Fibroblast of lung (primary cell): Measurements from ENCODE around the gene CCM2L. TPM values are rescaled to one million over a fixed set of nuclear protein-coding genes. Genes with fewer than 3 reads are reported as not detected.
A peak's percentile ranks its signal among the peaks of the same experiment; 100 is the strongest.

ENCODE experiments used
- DNase-seq, 2 donors: peaks; one replicate each; pipeline versions ENCODE4 v3.0.0 to v3.0.0-alpha.2; 2010; ENCODE audit warnings: low read depth in 2 of 2
- H2AFZ ChIP-seq: 2 replicates; pipeline ENCODE4 v1.5.1; 2012; ENCODE audit warnings: low read length, control low read depth, inconsistent platforms
- H3K27ac ChIP-seq: 2 replicates; pipeline ENCODE4 v1.5.1; 2011; ENCODE audit warnings: low read length, control low read depth; ENCODE audit not compliant: insufficient read depth
- H3K27me3 ChIP-seq: 2 replicates; pipeline ENCODE4 v1.5.1; 2011; ENCODE audit warnings: mild to moderate bottlenecking, low read length; ENCODE audit not compliant: control insufficient read depth, insufficient read depth
- H3K36me3 ChIP-seq: 2 replicates; pipeline ENCODE4 v1.5.1; 2011; ENCODE audit warnings: low read length; ENCODE audit not compliant: control insufficient read depth, insufficient read depth
- H3K4me1 ChIP-seq: 2 replicates; pipeline ENCODE4 v1.5.1; 2011; ENCODE audit warnings: low read length; ENCODE audit not compliant: control insufficient read depth, insufficient read depth; ENCODE audit errors: extremely low read depth
- H3K4me2 ChIP-seq: 2 replicates; pipeline ENCODE4 v1.5.1; 2011; ENCODE audit warnings: low read length, control low read depth; ENCODE audit not compliant: insufficient read depth; ENCODE audit errors: extremely low read depth
- H3K4me3 ChIP-seq, 4 experiments: fragments of 200-600 bp in 1 of 4; sonication (generic) in 1 of 4; replicated peaks in 1 of 4; 2 replicates each; pipeline ENCODE4 v1.5.1; 2011 to 2016; ENCODE audit warnings: low read length in 4 of 4, low read depth in 3 of 4, mild to moderate bottlenecking in 3 of 4, control low read depth in 2 of 4, inconsistent platforms in 1 of 4, mixed read lengths in 1 of 4; ENCODE audit not compliant: insufficient read depth in 1 of 4; ENCODE audit errors: control extremely low read depth in 1 of 4
- H3K79me2 ChIP-seq: 2 replicates; pipeline ENCODE4 v1.5.1; 2012; ENCODE audit warnings: mild to moderate bottlenecking, low read length, inconsistent platforms; ENCODE audit not compliant: control insufficient read depth, insufficient read depth
- H3K9ac ChIP-seq: 2 replicates; pipeline ENCODE4 v1.5.1; 2011; ENCODE audit warnings: mild to moderate bottlenecking, low read length, control low read depth; ENCODE audit not compliant: insufficient read depth
- H3K9me3 ChIP-seq: 2 replicates; pipeline ENCODE4 v1.5.1; 2012; ENCODE audit warnings: low read depth, low read length; ENCODE audit not compliant: control insufficient read depth, insufficient read depth
- H4K20me1 ChIP-seq: 2 replicates; pipeline ENCODE4 v1.5.1; 2011; ENCODE audit warnings: low read length; ENCODE audit not compliant: control insufficient read depth, insufficient read depth; ENCODE audit errors: extremely low read depth
- EZH2 ChIP-seq: IDR thresholded peaks from 2 replicates; pipeline ENCODE4 v1.5.1; 2012; ENCODE audit warnings: low read length, control low read depth, mild to moderate bottlenecking; ENCODE audit errors: missing control alignments
- polyA plus RNA-seq, 2 donors: library from polyadenylated mRNA; depleted of rRNA in 1 of 2; stranded (reverse) in 1 of 2; unstranded in 1 of 2; fragments of >200 nt; gene quantifications; 2 replicates each; pipeline ENCODE4 v1.2.1, GENCODE V29; 2011 to 2012; ENCODE audit warnings: missing spikeins in 1 of 2
- total RNA-seq: library from RNA; depleted of rRNA; stranded (reverse); fragments of >200 nt; gene quantifications from 2 replicates; pipeline ENCODE4 v1.2.1, GENCODE V29; 2014
- TF ChIP-seq, protein P1 (sequence below), 2 donors: IDR thresholded peaks in 1 of 2; conservative IDR thresholded peaks in 1 of 2; 1 replicate in 1 of 2; 2 replicates in 1 of 2; pipeline ENCODE4 v1.5.1; 2011 to 2012; ENCODE audit warnings: low read length in 2 of 2, control low read depth in 1 of 2, inconsistent platforms in 1 of 2, low read depth in 1 of 2, mild to moderate bottlenecking in 1 of 2

The CCM2L gene
- total and polyA plus RNA-seq, 2 donors (not counting 1 experiment from before 2014, with no cell fraction given): not detected

DNA sequence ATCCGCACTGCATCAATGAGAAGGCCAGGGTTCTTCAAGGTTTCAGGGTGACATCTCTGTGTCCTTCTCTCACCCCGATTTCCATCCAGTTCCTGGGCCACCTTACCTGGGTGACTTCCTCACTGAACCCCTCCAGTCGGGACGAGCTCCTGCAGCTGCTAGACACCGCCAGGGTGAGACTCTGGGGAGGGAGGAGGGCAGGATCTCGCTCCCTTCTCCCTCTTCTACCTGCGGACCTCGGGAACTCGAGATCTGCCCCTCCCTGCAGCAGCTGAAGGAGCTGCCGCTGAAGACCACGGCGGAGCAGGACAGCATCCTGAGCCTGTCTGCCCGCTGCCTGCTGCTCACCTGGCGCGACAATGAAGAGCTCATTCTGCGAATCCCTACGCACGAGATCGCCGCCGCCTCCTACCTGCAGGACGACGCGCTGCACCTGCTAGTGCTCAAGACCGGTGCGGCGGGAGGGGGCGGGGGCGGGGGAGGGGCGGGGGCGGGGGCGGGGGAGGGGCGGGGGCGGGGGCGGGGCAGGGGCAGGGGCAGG lies 7.5 kb downstream of the CCM2L start:
- no peaks in the 10 kb centered on the region for H3K9me3 ChIP-seq

DNA sequence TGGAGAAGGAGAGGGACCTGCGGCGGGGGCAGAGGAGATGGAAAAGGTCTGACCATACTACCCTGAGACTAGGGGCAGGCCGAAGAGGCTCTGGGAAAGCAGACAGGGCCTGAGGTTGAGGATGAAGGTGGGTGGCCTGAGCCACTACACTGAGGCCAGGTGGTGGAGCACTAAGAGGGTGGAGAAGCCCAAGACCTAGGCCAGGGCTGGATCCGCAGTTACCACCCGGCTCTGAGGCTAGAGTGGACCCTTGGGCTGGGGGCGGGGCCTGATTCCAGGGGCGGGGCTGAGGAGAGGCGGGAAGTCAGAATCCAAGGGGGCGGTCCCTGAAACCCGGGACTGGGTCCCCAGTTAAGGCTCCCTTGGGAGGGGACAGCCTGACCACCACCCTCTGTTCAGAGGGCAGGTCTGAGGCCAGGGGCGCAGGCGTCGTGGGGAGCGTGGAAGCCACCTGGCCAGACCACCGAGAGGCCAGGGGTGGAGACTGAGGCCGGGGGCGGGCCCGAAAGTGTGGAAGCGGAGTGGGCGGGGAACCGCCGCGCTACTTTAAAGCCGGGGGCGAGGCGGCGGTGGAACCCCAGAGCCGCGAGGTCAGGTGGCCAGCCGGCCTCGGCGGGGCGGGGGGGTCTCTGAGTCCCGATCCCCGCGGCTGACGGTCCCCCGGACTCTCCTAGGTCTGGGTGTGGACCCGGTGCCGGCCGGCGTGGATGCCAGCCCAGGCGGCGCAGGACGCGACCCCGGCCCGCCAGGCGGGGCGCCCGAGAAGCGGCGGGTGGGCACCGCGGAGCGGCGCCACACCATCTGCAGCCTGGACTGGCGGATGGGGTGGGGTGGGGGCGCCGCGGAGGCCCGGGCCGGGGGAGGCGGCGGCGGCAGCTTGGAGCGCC lies 8.3 kb downstream of the CCM2L start:
- Histone ChIP-seq H4K20me1 (no peaks in the 10 kb centered on the region), H3K79me2 (no peaks in the 10 kb centered on the region), H3K9me3 (no peaks in the 10 kb centered on the region), H3K4me3 (no peak overlapping the region), H3K27me3 (peaks cover 34% of the 10 kb centered on the region), H3K36me3 (no peaks in the 10 kb centered on the region), H3K27ac (no peak overlapping the region), H3K9ac (no peak overlapping the region), H3K4me2 (peak overlapping the region; percentile 5), H2AFZ (no peak overlapping the region), H3K4me1 (no peaks in the 10 kb centered on the region)
- TF ChIP-seq, protein P1, sequence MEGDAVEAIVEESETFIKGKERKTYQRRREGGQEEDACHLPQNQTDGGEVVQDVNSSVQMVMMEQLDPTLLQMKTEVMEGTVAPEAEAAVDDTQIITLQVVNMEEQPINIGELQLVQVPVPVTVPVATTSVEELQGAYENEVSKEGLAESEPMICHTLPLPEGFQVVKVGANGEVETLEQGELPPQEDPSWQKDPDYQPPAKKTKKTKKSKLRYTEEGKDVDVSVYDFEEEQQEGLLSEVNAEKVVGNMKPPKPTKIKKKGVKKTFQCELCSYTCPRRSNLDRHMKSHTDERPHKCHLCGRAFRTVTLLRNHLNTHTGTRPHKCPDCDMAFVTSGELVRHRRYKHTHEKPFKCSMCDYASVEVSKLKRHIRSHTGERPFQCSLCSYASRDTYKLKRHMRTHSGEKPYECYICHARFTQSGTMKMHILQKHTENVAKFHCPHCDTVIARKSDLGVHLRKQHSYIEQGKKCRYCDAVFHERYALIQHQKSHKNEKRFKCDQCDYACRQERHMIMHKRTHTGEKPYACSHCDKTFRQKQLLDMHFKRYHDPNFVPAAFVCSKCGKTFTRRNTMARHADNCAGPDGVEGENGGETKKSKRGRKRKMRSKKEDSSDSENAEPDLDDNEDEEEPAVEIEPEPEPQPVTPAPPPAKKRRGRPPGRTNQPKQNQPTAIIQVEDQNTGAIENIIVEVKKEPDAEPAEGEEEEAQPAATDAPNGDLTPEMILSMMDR (conservative IDR thresholded peaks at IDR 0.05 in 1 of 2, IDR thresholded peaks at IDR 0.05 in 1 of 2; ENCODE audit: low read depth in 1 of 2, low read length in 2 of 2): no peak
- TF ChIP-seq EZH2: peak; percentile 91
- no peak for DNase-seq

More for the DNA sequence above, 7.5 kb downstream of the CCM2L start:
- Histone ChIP-seq H3K27me3 (peaks cover 34% of the 10 kb centered on the region), H3K9ac (no peak overlapping the region), H3K4me2 (no peak overlapping the region), H3K4me1 (no peaks in the 10 kb centered on the region), H2AFZ (no peak overlapping the region), H4K20me1 (no peaks in the 10 kb centered on the region), H3K4me3 (no peak overlapping the region), H3K27ac (no peak overlapping the region), H3K36me3 (no peaks in the 10 kb centered on the region), H3K79me2 (no peaks in the 10 kb centered on the region)
- no peak for DNase-seq
- TF ChIP-seq EZH2: peak; percentile 91
- TF ChIP-seq, protein P1 (conservative IDR thresholded peaks at IDR 0.05 in 1 of 2, IDR thresholded peaks at IDR 0.05 in 1 of 2; ENCODE audit: low read depth in 1 of 2, low read length in 2 of 2): no peak

DNA sequence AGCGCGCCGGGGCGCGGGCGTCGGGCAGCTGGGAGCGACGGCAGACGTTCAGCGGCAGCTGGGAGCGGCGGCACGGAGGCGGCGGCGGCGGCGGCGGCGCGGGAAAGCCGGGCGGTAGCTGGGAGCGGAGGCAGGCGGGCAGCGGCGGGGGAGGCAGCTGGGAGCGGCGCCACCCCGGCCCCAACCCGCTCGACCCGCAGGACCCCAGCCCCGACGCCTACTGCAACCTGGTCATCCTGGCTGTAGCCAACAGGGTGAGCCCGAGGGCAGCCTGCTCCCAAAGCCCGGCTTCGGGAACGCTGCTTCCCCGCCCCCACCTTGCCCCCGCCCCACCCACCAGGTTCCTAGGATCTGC lies 8.9 kb downstream of the CCM2L start:
- Histone ChIP-seq H3K36me3 (no peaks in the 10 kb centered on the region), H3K9me3 (no peaks in the 10 kb centered on the region), H3K4me3 (no peak overlapping the region), H3K27ac (no peak overlapping the region), H3K9ac (no peak overlapping the region), H2AFZ (no peak overlapping the region), H3K27me3 (peaks cover 34% of the 10 kb centered on the region), H4K20me1 (no peaks in the 10 kb centered on the region), H3K4me1 (no peaks in the 10 kb centered on the region), H3K4me2 (no peak overlapping the region), H3K79me2 (no peaks in the 10 kb centered on the region)
- DNase-seq: no peak
- TF ChIP-seq EZH2: no peak
- TF ChIP-seq, protein P1 (conservative IDR thresholded peaks at IDR 0.05 in 1 of 2, IDR thresholded peaks at IDR 0.05 in 1 of 2; ENCODE audit: low read depth in 1 of 2, low read length in 2 of 2): no peak
